Thoracic aorta (tissue), 2 donors: ENCODE data around the gene LIMD2. TPM values are rescaled to one million over a fixed set of nuclear protein-coding genes. Genes with fewer than 3 reads are reported as not detected.

Source experiments
- ATAC-seq: fragments of 150-250 bp; one replicate; pipeline ENCODE4 v1.8.0; 2017; ENCODE audit warnings: low read depth; ENCODE audit not compliant: insufficient number of reproducible peaks, low FRiP score
- DNase-seq: peaks from one replicate; pipeline ENCODE4 v3.0.0-alpha.2; 2020; ENCODE audit warnings: low spot score
- H3K27ac ChIP-seq, 2 donors: fragments of 200-600 bp; sonication (generic); 1 replicate in 1 of 2; 2 replicates in 1 of 2; pipeline ENCODE4 v1.5.1; 2016; ENCODE audit warnings: mild to moderate bottlenecking in 2 of 2, moderate library complexity in 2 of 2
- H3K27me3 ChIP-seq: fragments of 200-600 bp; sonication (generic); replicated peaks from 2 replicates; pipeline ENCODE4 v1.6.0; 2016; ENCODE audit warnings: mild to moderate bottlenecking; ENCODE audit not compliant: insufficient read depth
- H3K36me3 ChIP-seq: fragments of 200-600 bp; sonication (generic); one replicate; pipeline ENCODE4 v1.5.1; 2016
- H3K4me1 ChIP-seq, 2 donors: fragments of 200-600 bp; sonication (generic); 1 replicate in 1 of 2; 2 replicates in 1 of 2; pipeline versions ENCODE4 v1.5.1 to v1.6.0; 2016; ENCODE audit warnings: low read depth in 2 of 2, mild to moderate bottlenecking in 1 of 2; ENCODE audit not compliant: control insufficient read depth in 1 of 2
- H3K4me3 ChIP-seq: fragments of 200-600 bp; sonication (generic); 2 replicates; pipeline ENCODE4 v1.5.1; 2016; ENCODE audit warnings: mild to moderate bottlenecking
- H3K9me3 ChIP-seq: fragments of 200-600 bp; sonication (generic); 2 replicates; pipeline ENCODE4 v1.5.1; 2016
- total RNA-seq, 2 donors: library from RNA; depleted of rRNA; stranded (reverse); fragments of >200 nt; gene quantifications; one replicate each; pipeline versions ENCODE4 v1.1.0 to v1.2.3, GENCODE V29; 2016
- TF ChIP-seq, protein P1 (sequence below): fragments of 200-600 bp; sonication (generic); IDR thresholded peaks from one replicate; pipeline ENCODE4 v1.5.1; 2019; ENCODE audit warnings: antibody characterized with exemption

The LIMD2 gene
- total RNA-seq, 2 donors from 2014 or later, result 26.2 to 29.6 TPM

DNA sequence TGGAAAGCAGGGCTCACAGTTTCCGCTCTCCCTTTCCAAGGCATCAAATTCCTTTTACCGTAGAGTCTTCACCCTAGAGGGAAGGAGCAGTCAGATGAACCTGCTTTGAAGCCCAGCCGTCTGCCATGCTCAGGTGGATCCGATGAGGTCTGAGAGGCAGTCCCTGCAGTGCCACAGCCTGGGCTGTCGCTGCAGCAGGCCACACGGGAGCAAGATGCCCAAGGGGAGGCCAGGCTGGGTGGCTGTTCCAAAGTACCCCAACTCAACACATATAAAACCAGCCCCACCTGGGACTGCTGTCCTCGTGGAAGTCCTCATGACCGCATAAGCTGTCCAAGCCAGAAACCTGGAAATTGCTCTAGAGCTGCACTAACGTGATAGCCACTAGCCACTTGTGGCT lies 4.9 kb upstream of the LIMD2 start:
- DNase-seq (no peak), ATAC-seq (no peak)
- Histone ChIP-seq H3K4me1 (peaks cover 11 to 15% of the 10 kb centered on the region in 2 donors), H3K4me3 (no peak overlapping the region), H3K9me3 (no peaks in the 10 kb centered on the region), H3K36me3 (peaks cover 32% of the 10 kb centered on the region), H3K27ac (no peak overlapping the region), H3K27me3 (no peaks in the 10 kb centered on the region)
- TF ChIP-seq, protein P1, sequence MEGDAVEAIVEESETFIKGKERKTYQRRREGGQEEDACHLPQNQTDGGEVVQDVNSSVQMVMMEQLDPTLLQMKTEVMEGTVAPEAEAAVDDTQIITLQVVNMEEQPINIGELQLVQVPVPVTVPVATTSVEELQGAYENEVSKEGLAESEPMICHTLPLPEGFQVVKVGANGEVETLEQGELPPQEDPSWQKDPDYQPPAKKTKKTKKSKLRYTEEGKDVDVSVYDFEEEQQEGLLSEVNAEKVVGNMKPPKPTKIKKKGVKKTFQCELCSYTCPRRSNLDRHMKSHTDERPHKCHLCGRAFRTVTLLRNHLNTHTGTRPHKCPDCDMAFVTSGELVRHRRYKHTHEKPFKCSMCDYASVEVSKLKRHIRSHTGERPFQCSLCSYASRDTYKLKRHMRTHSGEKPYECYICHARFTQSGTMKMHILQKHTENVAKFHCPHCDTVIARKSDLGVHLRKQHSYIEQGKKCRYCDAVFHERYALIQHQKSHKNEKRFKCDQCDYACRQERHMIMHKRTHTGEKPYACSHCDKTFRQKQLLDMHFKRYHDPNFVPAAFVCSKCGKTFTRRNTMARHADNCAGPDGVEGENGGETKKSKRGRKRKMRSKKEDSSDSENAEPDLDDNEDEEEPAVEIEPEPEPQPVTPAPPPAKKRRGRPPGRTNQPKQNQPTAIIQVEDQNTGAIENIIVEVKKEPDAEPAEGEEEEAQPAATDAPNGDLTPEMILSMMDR, result no peak

DNA sequence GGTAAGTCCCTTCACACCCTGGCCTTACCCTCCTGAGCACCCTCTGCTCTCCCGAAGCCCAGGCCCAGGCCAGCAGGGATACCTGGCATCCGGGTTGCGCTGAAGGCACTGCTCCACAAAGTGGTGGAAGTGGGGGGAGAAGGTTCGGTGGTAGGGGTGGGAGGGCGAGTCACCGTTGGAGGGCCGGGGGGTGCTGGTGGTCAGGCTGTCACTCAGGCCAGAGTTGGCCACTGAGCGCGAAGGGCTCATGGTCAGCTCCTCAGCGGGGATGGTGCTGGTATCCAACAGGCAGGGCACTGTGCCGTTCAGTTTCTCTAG lies 4.3 kb upstream of the LIMD2 start:
- Histone ChIP-seq H3K4me3 (no peak overlapping the region), H3K27ac (no peak overlapping the region), H3K27me3 (no peaks in the 10 kb centered on the region), H3K4me1 (peaks cover 11 to 18% of the 10 kb centered on the region in 2 donors), H3K36me3 (peaks cover 32% of the 10 kb centered on the region), H3K9me3 (no peaks in the 10 kb centered on the region)
- ATAC-seq (no peak), DNase-seq (no peak)
- TF ChIP-seq, protein P1, result no peak

DNA sequence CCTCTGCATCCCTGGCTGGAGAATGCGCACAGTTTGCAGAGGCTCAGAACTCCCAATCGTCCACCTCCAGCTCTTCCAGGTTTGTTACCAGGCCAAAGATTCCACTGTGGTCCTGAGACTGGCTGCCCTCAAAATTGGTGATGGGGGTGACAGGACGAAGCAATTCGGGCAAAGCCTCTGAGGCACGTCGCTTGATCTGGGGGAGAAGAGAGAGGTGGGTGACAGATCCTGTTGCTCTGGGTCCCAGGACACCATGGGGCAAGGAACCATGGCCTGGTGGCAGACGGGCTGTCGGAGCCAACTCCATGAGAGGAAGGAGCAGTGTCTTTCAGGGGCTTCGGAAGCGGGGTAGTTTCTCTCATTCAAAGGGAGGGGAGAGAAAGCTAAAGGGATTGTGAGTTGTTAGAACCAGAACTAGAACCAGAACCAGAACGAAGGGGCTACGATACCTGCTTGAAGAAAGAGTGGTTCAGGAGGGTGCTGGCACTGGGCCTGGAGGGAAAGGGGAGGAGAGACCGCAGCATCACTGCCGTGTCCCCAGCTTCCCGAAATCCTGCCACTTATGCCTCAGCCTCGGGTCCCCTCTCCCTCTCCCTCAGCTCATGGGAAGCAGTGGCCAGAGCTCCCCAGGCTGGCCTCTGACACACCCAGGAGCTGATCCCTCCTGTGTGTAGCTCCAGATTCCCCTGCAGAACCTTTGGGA lies 3.8 kb upstream of the LIMD2 start:
- Histone ChIP-seq H3K9me3 (no peaks in the 10 kb centered on the region), H3K4me1 (peaks cover 11 to 23% of the 10 kb centered on the region in 2 donors), H3K27ac (no peak overlapping the region), H3K4me3 (no peak overlapping the region), H3K27me3 (no peaks in the 10 kb centered on the region), H3K36me3 (peaks cover 28% of the 10 kb centered on the region)
- TF ChIP-seq, protein P1, result no peak
- no peak for ATAC-seq
- no peak for DNase-seq

DNA sequence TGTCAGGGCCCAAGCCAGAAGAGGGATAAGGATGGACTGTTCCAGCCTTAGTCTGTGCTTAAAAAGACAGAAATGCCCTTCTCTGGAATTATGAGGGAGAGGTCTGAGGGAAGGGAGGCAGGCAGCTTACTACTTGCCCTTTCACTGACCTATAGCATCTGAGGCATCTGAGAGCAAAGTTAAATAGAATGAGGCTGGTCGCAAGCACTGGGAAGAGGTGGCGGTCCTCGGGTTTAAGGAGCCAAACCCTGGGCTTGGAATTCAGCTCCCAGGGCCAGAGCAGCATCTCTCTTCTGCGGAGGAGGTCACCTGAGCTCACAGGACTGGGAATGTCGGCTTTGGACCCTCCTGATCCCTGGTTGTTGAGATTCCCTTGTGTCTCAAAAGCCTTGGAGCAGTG lies 3.1 kb upstream of the LIMD2 start:
- H3K4me1 ChIP-seq, result peaks cover 11 to 24% of the 10 kb centered on the region in 2 donors
- H3K36me3 ChIP-seq, result peaks cover 21% of the 10 kb centered on the region
- H3K27me3 ChIP-seq, result no peaks in the 10 kb centered on the region
- DNase-seq (no peak), ATAC-seq (no peak)
- H3K9me3 ChIP-seq, result no peaks in the 10 kb centered on the region
- H3K4me3 ChIP-seq, result no peak overlapping the region
- no peak overlapping the region for H3K27ac ChIP-seq
- TF ChIP-seq, protein P1, result no peak

DNA sequence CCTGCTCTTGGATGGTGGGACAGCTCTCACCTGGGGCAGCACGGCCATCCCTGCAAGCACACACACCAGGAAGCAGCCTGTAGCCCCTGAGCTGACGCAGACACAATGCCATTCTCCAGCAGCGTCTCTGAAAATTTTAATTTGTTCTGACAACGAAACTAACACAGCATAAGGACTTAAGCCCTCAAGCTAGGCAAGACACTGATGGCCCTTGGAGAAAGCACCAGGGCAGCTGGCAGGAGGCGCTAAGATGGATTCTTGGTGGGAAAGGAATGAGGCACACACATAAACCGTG lies 2.7 kb upstream of the LIMD2 start:
- Histone ChIP-seq H3K9me3 (no peaks in the 10 kb centered on the region), H3K27ac (no peak overlapping the region), H3K4me3 (no peak overlapping the region), H3K36me3 (peaks cover 20% of the 10 kb centered on the region), H3K27me3 (no peaks in the 10 kb centered on the region), H3K4me1 (peaks cover 11 to 24% of the 10 kb centered on the region in 2 donors)
- DNase-seq (no peak), ATAC-seq (no peak)
- TF ChIP-seq, protein P1, result no peak
